Measurements from ENCODE around the gene MED27. TPM values are rescaled to one million over a fixed set of nuclear protein-coding genes. Genes with fewer than 3 reads are reported as not detected.

MED27 gene, protein sequence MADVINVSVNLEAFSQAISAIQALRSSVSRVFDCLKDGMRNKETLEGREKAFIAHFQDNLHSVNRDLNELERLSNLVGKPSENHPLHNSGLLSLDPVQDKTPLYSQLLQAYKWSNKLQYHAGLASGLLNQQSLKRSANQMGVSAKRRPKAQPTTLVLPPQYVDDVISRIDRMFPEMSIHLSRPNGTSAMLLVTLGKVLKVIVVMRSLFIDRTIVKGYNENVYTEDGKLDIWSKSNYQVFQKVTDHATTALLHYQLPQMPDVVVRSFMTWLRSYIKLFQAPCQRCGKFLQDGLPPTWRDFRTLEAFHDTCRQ
- total RNA-seq = 31.2 and 36.0 TPM in 2 replicates

DNA sequence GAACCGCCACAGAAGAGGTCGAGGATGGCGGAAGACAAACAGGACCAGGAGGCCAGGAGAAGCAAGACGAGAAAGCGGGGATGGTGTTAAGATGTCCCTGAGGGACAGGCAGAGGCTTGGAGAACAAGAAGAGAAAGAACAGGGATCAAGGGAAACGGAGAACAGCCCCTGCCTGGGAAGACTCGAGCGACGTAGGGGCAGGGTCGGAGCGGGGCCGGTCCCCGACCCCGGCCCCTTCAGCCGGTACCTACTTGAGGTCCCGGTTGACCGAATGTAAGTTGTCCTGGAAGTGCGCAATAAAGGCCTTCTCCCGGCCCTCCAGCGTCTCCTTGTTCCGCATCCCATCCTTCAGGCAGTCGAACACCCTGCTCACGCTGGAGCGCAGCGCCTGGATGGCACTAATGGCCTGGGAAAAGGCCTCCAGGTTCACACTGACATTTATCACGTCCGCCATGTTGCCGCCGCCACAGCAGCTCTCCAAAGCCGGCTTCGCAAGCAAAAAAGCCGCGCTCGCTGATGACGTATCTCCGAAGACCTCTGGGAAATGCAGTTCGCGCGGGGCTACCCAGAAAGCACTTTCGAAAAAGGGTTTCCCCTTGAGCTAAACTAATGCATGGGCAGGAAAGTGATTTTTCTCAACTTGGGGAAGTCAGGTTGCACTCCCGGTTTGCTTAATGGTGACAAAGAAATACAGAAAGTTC is at the start of gene MED27:
TSS of gene MED27 (minus strand) at position 477 of the 701 bp plus-strand sequence. CDS start at position 454, 23 bp downstream.

Other genes starting within 250 kb of the MED27 start
- 0.07 TPM in 1 of 2 replicates, not detected in the other for gene NTNG2, start 82.2 kb upstream of the MED27 start, total RNA-seq